Stimulated activated CD4-positive, alpha-beta T cell treated with anti-CD3 and anti-CD28 coated beads, Interleukin-1b, Interleukin-23, amount 100 ng/mL, for 4 hours (primary cell): ENCODE results near the gene KANK4.
"Not testable (repeated sequence)": the region's sequence is repeated elsewhere in the genome, so short reads cannot be mapped to it uniquely, and the experiment has no call there.

ENCODE experiments used
- DNase-seq, 2 donors: peaks; one replicate each; pipeline ENCODE4 v3.0.0-alpha.2; 2020; ENCODE audit warnings: low read depth in 2 of 2

Gene KANK4

DNA sequence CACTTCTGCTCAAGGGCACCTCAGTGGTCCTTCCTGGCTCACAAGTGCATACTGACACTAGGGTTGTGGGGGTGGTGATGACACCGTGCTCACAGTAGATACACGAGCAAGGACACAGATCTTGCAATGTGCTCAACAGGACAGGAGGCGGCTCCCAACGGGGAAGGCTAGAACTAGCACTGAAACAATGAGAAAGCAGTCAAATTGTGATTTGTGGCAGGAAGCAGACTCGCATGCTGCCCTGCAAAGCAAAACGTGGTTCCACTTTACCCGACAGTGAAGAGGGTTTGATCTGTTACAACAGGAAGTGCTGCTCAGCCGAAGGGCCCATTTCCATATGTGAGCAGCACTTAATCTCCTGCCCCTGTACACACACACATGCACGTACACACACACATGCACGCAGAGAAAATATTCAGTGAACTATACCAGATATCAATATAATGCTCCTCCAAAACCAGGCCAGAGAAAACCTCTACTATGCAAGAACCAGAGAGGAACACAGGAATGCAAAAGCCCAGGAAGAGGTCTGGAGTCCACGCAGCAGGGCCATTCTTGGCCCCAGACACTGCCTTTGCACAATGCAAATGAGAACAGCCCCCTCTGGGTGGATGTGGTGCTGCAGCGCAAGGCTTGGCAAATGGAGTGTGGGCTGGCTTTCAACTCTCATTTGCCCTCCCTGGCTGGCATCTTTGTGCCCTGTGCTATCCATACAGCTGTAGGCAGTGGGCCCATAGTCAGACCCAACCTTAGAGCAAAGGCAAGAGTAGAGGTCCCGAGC is 47.1 kb downstream of the KANK4 start:
- peak; percentile 7 to 9 for DNase-seq

DNA sequence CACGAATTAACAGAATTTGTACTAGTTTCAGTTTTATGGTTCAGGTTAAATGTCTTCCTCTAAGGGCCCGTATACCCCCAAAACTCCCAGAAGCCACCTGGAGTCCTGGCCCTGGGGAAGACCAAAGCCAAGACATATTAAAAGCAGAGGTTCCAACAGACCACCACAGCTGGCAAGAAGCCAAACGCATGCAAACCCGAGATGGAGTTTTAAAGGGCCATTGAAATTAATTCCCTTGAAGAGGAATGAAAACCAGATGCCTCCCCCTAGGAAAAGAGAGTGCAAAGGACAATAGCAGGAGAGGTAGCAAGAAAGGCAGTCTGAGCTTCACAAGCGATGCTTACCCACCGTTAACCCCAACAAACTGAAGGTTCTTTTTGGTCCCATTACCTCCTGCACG is 48.1 kb downstream of the KANK4 start:
- no peak for DNase-seq

DNA sequence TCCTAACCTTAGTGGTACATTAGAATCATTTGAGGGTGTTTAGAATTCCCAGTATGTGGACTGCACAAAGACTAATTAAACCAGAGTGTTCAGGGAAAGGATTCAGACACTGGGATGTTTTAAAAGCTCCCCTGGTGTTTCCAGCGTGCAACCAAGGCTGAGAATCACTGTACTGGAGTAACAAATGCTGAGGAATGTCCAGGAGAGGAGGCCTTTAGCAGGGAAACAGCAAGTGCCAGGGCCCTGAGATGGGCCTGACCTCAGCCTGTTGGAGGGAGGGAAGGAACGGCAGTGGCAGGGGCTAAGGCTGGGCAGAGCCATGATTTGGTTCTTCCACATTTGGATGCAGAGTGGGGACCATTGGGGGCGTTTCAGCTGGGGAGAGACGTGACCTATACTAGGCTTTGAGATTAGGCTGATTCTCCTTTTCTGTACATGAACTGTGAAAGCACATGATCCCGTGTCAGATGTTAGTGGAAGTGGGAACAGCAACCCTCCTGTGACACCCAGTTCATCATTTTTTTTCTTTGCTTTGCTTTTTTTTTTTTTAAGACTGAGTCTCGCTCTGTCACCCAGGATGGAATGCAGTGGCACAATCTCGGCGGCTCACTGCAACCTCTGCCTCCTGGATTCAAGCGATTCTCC is 49.3 kb downstream of the KANK4 start:
- no peak for DNase-seq

DNA sequence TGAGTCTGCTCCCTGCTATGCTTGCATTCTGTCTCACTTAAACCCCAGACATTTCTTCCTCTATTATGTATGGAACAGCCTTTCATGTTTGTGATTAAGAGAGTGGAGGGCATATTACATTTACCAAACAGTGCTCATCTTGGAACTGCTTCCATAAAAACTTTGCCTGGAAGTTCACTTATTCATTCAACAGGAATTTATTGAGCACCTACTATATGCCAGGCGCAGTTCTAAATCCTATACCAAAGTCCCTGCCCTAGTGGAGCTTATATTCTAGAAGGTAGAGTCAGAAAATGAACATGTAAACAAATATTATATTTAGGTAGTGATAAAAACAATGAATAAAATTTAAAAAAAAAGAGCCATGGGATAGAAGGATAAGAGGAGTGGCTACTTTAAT is 49.8 kb downstream of the KANK4 start:
- DNase-seq: no peak

DNA sequence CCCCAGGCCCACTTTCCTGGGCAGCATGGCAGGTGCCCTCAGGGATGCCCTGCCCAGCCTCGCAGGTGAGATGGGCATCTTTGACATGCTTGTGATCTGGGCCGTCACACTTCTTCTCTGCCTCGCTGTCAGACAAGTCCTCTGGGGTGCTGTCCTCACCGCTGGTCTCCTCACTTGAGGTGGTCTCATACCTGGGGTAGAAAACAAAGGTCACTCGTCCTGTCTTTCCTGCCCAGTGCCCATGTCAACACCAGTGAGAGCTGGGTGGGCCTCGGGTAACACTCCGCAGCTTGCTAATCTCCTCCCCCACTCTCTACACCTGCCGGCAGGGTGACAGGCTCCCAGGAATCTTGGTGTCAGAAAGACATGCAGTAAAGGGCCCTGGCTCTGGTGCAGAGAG is 50.9 kb downstream of the KANK4 start:
- no peak for DNase-seq

DNA sequence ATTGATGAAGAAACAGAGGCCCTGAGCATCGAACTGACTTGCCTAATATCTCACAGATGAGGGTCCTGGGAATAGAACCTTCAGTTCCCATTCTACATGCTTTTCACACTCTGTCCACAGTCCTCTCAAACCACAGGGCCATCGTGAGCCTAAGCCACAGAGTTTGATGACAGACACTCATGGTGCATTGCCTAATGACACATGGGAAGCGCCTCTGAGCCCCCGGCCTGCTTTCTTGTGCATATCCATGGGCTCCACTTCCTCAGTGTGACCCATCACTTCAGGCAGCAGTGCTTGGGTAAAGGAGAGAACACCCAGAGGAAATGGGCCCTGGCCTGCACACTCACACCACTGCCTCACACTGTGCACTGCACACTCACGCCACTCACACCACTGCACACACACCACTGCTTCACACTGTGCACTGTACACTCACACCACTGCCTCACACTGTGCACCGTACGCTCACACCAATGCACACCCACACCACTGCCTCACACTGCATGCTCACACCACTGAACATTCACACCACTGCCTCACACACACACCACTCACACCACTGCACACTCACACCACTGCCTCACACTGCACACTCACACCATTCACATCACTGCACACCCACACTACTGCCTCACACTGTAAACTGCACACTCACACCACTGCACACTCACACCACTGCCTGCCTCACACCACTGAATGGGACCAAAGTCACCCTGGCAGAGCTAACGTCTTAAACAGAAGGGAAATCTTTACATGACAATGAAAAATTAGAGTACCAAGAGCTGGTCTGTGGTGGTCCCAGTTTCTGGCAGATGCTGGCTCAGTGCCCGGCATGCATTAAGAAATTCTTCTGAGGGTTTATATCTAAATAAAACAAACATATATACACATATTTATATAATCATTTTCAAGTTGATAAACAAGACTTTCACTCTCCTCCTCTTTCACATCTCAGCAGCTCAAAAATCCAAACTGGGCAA is 53.0 kb downstream of the KANK4 start:
- DNase-seq: no peak

DNA sequence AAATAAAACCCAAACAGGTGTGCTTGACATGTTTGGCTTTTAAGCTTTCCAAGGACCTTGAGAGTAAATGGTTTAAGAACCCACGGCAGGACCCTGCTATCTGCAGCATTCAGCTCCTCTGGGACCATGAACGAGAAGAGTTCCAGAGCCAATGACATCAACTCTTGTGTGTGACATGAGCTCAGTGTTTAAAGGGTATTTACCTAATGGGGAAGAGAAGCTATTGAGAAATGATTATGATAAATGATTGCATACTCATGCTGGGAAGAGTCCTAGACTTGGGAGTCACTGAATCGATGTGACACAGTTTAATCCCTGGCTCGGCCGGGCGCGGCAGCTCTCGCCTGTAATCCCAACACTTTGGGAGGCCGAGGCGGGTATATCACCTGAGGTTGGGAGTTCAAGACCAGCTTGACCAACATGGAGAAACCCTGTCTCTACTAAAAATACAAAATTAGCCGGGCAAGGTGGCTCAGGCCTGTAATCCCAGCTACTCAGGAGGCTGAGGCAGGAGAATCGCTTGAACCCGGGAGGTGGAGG is 55.4 kb downstream of the KANK4 start:
- no peak for DNase-seq

DNA sequence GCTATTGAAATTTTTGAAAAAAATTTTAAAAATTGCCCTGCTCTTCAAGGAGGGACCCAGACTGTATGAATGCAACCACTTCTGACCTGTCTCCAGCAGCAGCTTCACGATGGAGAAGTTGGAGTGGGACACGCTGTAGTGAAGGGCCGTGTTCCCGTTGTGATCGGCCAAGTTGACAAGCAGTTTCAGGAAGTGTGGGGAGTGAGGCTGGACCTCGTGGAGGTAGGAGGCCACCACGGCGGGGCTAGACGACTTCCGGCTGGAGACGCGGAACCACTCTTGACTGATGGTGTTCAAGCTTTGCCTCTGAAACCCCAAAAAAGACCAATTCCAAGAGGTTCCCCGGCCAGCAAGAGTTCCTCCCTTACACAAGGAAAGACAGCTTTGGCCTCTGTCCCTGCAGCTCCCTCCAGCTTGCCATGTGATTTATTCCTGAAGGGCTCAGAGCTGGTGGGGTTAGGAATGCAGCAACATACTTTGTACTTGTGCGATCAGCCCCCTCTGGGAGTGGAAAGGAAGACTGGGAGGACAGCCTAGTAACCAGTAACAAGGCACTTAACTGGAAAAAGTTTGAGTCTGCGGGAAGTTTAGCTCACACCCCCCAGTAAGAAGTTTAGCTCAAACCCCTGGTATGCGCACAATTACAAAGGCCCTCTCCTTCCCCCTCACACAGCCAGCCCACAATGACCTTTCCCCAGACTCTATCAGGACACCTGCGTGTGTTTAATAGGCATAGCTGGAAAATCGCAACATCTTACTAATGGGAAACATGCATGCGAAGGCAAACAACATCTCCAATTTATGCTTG is 56.0 kb downstream of the KANK4 start:
- DNase-seq: no peak

DNA sequence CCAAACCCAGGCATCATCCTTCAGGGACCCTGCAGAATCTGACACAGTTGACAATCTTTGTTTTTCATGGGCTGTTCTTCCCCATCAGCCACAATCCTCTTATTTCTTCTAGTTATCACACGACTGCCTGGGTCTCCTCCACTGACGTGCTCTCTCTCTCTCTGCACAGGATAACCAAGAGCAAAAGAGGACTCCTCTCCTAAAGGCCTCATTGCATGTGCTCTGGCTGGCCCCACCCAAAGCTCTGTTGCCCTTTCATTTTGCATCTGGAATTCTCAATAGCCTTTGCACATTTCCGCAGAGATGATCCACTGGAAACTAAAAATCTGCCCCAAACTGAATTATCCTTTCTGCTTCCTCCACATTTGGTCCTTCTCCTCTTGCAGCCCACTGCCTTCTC is 58.5 kb downstream of the KANK4 start:
- DNase-seq: no peak

DNA sequence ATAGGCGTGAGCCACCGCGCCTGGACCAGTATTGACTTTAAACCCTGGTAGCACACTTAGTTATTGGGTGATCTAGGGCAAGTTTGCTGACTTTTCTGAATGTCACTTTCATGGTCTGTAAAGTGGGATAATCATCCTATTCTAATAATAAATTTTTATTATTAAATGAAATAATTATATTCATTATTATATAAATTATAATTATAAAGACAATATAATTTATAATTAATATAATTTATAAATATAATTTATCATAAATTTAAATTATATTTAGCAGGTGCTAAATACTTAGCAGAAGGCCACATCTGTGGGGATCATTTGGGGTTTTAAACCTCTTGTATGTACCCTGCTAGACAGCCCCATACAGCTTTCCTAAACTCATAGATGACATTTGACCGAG is 59.7 kb downstream of the KANK4 start:
- no peak for DNase-seq

DNA sequence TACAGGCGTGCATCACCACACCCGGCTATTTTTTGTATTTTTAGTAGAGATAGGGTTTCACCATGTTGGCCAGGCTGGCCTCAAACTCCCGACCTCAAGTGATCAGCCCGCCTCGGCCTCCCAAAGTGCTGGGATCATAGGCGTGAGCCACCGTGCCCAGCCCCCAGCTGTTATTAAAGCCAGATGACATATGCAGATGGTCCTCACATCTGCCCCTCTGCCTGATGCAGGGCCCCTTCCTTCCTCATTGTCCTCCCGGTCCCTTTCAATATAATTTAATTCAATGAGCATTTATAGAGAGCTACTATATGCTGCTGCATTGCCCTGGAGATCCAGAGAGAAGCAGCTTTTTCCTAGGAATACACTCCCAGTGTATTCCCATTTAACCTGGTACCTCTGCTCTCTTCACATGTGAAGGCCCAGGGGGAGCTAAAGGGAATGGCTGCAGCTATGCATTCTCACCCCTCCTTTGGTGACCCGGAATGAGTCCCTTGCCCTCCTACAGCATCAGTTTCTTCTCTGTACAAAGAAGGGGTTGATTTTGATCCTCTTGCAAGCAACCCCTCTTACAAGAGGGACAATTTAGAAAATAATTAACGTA is 69.0 kb downstream of the KANK4 start:
- no peak for DNase-seq

DNA sequence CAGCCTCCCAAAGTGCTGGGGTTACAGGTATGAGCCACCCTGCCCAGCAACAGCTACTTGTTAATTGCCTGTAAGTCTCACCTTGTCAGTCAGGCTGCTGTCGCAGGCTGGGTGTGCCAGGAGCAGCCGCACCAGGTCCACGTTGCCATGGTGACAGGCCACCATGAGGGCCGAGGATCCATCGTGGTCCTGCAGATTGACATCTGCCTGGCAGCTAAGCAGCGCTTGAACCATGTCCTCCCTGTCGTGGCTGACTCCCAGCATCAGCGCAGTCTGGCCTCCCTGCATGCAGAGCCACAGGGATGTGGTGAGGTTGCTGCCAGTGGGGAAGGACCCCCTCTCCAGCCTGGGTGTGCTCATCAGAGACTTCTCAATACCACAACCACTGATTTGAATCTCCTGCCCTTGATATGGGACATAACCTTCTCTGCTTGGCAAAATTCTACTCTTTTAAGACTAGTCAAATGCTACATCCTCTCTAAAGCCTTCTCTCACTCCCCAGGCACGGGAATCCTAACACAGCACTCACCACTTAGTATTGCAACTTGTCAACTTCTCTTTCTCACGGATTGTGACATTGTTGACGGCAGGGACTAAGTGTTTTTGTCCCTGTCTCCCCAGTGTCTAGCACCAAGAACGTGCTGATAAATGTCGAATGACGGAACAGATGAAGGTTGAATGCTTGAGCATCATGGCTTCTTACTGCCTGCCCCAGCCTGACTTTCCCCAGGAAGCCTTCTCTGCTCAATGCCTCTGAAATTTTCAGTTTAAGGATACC is 71.7 kb downstream of the KANK4 start:
- DNase-seq: no peak

DNA sequence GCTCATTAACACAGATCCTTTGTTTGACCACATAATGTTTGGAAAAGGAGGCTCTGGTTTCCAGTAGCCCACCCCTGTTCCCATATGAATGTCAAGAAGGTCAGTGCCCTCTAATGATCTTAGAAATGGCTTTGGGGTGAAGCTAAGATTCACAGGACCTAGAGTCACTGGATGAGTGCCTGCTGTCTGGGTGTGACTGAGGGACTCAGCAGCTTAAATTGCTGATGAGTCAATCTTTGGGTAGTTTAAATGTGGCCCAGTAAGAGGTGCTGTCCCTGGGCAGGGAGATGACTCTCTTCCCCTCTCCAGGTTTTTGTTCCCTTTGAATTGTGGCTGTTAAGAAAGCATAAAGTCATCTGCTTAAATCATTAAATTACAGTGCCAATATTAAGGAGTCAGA is 74.0 kb downstream of the KANK4 start:
- no peak for DNase-seq

DNA sequence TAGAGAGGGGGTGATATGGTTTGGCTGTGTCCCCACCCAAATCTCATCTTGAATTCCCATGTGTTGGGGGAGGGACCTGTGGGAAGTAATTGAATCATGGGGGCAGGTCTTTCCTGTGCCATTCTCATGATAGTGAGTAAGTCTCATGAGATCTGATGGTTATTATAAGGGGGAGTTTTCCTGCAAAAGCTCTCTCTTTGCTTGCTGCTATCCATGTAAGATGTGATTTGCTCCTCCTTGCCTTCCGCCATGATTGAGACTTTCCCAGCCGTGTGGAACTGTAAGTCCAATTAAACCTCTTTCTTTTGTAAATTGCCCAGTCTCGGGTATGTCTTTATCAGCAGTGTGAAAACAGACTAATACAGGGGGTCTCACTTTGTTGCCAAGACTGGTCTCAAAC is 74.9 kb downstream of the KANK4 start:
- not testable (repeated sequence) for DNase-seq

DNA sequence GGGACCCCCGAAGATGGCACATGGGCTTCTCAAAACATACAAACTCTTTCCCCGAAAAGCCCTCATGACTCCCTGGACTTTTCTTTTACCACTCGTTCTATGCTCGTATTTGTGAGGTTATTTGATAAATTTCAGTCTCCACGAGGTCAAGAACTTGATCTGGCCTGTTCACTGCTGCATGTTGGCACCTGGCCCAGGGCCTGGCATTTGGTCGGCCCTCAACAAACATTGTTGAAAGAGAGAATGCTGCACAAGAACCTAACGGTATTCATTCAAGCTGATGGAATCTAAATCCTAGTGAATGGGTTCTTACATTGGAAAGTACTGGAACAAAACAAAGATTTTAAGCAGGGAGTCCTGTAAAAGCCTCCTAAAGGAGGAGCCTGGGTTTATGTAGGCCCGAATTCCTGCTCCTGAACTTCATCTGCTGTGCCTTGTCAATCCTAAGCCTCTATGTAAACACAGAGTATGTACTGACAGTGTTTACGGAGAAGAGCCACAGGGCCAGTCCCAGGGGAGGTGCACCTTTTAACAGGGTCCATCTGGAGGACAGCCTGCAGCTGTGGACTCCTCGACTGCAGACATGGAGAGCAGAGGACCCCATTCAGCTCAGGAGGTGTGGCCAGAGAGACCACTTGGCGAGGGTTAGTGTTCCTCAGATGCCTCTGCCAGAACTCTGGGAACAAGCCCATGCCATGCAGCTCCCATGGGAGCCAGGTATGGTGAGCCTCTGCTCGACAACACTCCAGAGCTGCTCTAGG is 77.7 kb downstream of the KANK4 start:
- no peak for DNase-seq

DNA sequence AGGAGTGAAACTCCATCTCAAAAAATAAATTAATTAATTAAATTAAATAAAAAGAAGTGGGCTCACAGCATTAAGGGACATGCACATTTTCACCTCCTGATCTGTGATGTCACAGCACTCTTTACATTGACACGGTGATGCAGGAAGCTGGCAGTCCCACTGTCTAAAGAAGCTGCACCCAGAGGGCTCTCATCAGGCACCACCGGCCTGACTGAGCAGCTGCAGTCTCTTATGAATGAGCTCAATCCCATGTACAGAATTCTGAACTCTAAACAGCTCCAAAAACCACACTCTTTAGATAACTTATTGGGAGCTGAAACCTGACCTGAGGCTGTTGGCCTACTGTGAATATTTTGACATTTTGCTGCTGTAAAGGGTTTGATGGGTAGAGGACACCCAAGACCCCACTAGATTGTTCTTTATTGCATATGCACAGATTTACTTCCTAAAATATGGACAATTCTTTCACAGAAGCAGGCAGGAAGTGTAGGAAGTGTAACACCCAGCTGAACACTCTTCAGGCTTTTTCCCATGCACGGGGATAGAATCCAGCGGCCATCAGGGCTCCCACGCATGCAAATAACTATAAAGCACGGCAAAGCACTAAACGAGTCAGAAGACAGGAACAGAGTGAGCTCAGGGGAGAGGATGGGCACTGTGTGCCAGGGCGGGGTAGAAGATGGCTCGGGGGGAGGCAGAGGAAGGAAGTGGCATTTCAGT is 78.4 kb downstream of the KANK4 start:
- no peak for DNase-seq

DNA sequence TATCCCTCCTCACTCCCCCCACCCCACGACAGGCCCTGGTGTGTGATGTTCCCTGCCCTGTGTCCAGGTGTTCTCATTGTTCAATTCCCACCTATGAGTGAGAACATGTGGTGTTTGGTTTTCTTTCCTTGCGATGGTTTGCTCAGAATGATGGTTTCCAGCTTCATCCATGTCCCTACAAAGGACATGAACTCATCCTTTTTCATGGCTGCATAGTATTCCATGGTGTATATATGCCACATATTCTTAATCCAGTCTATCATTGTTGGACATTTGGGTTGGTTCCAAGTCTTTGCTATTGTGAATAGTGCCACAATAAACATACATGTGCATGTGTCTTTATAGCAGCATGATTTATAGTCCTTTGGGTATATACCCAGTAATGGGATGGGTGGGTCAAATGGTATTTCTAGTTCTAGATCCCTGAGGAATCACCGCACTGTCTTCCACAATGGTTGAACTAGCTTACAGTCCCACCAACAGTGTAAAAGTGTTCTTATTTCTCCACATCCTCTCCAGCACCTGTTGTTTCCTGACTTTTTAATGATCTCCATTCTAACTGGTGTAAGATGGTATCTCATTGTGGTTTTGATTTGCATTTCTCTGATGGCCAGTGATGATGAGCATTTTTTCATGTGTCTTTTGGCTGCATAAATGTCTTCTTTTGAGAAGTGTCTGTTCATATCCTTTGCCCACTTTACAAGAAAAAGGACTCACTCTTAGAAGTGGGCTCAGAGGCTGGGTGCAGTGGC is 79.4 kb downstream of the KANK4 start:
- DNase-seq: not testable (repeated sequence)

DNA sequence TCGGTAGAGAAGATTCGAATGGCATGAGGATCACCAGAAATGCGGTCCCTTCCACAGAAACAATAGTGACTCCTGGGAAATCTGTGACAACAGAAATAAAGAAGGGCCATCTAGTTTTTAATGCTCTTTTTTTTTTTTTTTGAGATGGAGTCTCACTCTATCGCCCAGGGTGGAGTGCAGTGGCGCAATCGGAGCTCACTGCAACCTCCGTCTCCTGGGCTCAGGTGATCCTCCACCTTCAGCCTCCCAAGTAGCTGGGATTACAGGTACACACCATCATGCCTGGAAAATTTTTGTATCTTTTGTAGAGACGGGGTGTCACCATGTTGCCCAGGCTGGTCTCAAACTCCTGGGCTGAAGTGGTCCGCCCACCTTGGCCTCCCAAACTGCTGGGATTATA is 80.7 kb downstream of the KANK4 start:
- no peak for DNase-seq
